Gastrocnemius medialis (tissue), 4 donors: Measurements from ENCODE around the gene NET1. TPM values are rescaled to one million over a fixed set of nuclear protein-coding genes. Genes with fewer than 3 reads are reported as not detected.
"Not testable (repeated sequence)": the region's sequence is repeated elsewhere in the genome, so short reads cannot be mapped to it uniquely, and the experiment has no call there.

Experiments used
- ATAC-seq, 2 donors: fragments of 150-250 bp; one replicate each; pipeline ENCODE4 v1.9.1; 2016
- DNase-seq, 2 donors: peaks; one replicate each; pipeline ENCODE4 v3.0.0-alpha.2; 2019
- H3K27ac ChIP-seq, 4 donors: fragments of 200-600 bp; sonication (generic); 1 replicate in 1 of 4; 2 replicates in 3 of 4; pipeline ENCODE4 v1.5.1; 2016 to 2018; ENCODE audit warnings: mild to moderate bottlenecking in 2 of 4, moderate library complexity in 1 of 4
- H3K27me3 ChIP-seq, 3 donors: fragments of 200-600 bp; sonication (generic) in 2 of 3; 1 replicate in 1 of 3; 2 replicates in 2 of 3; pipeline versions ENCODE4 v1.5.1 to v1.6.0; 2016 to 2019; ENCODE audit warnings: mild to moderate bottlenecking in 1 of 3, moderate library complexity in 1 of 3
- H3K36me3 ChIP-seq, 2 donors: fragments of 200-600 bp; sonication (generic) in 1 of 2; one replicate each; pipeline ENCODE4 v1.5.1; 2017 to 2018
- H3K4me1 ChIP-seq, 2 donors: fragments of 200-600 bp; sonication (generic) in 1 of 2; one replicate each; pipeline ENCODE4 v1.5.1; 2016 to 2017; ENCODE audit warnings: mild to moderate bottlenecking in 2 of 2
- H3K4me3 ChIP-seq, 4 donors: fragments of 200-600 bp; sonication (generic) in 3 of 4; 1 replicate in 1 of 4; 2 replicates in 3 of 4; pipeline ENCODE4 v1.5.1; 2016 to 2019; ENCODE audit warnings: mild to moderate bottlenecking in 2 of 4
- H3K9me3 ChIP-seq, 3 donors: fragments of 200-600 bp; sonication (generic) in 2 of 3; 1 replicate in 1 of 3; 2 replicates in 2 of 3; pipeline ENCODE4 v1.5.1; 2016 to 2019
- POLR2A ChIP-seq, 2 donors: fragments of 450-650 bp; IDR thresholded peaks; one replicate each; pipeline ENCODE4 v1.6.1; 2017; ENCODE audit warnings: antibody characterized with exemption in 2 of 2, mild to moderate bottlenecking in 2 of 2, moderate library complexity in 2 of 2
- in situ Hi-C, 4 donors: fragments of 200-750 bp; cut with MboI; loops; one replicate each; pipeline versions ENCODE4 v1.15.0 to v1.8.0; 2017; ENCODE audit warnings: low sequenced_read_pairs in 4 of 4
- intact Hi-C: fragments of 100-400 bp; cut with DNase I; formaldehyde crosslinking; loops from one replicate; pipeline ENCODE4 v1.15.1; 2023; ENCODE audit warnings: low total_unique reads
- total RNA-seq, 4 donors: library from RNA; depleted of rRNA; stranded (reverse); fragments of >200 nt; gene quantifications; one replicate each; pipeline versions ENCODE4 v1.1.0 to v1.2.3, GENCODE V29; 2016
- TF ChIP-seq, protein P1 (sequence below), 5 experiments: fragments of 450-650 bp in 3 of 5; fragments of 200-600 bp in 2 of 5; sonication (generic) in 2 of 5; IDR thresholded peaks in 4 of 5; conservative IDR thresholded peaks in 1 of 5; 1 replicate in 4 of 5; 2 replicates in 1 of 5; pipeline ENCODE4 v1.5.1; 2016 to 2019; ENCODE audit warnings: antibody characterized with exemption in 5 of 5, mild to moderate bottlenecking in 3 of 5, moderate library complexity in 3 of 5

NET1 gene
- total RNA-seq, 4 donors from 2014 or later, result 19.8 to 76.4 (median 36.3) TPM

DNA sequence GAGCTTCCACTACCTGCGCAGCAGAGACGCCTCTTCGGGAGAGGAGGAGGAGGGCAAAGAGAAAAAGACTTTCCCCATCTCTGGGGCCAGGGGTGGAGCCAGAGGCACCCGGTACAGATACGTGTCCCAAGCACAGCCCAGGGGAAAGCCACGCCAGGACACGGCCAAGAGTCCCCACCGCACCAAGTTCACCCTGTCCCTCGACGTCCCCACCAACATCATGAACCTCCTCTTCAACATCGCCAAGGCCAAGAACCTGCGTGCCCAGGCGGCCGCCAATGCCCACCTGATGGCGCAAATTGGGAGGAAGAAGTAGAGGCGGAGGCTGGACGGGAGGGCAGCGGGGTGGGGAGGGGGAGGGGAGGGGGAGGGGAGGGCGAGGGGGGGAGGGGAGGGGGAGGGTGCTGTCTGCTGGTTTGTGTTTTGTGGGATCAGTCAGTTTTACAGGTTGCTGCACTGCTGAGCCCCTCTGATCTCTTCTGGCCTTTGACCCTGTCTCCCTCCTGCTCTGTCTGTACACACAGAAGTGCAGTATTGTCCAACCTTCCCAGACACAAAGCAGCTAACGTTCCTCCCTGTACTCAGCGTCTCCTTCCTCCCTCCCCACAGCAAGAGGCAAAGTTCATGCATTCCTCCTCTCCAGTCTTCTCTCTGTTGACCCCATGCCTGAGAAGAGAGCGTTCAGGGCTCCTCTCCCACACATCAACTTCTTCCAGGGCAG, 38.3 kb upstream of the NET1 start:
- Histone ChIP-seq H3K27me3 (no peaks in the 10 kb centered on the region), H3K4me3 (no peak overlapping the region), H3K4me1 (no peaks in the 10 kb centered on the region), H3K9me3 (no peaks in the 10 kb centered on the region), H3K27ac (no peak overlapping the region), H3K36me3 (no peaks in the 10 kb centered on the region)
- in situ Hi-C loops (no loop called here), intact Hi-C loops (no loop called here)
- no peak for TF ChIP-seq POLR2A (IDR thresholded peaks at IDR 0.05)
- TF ChIP-seq, protein P1, sequence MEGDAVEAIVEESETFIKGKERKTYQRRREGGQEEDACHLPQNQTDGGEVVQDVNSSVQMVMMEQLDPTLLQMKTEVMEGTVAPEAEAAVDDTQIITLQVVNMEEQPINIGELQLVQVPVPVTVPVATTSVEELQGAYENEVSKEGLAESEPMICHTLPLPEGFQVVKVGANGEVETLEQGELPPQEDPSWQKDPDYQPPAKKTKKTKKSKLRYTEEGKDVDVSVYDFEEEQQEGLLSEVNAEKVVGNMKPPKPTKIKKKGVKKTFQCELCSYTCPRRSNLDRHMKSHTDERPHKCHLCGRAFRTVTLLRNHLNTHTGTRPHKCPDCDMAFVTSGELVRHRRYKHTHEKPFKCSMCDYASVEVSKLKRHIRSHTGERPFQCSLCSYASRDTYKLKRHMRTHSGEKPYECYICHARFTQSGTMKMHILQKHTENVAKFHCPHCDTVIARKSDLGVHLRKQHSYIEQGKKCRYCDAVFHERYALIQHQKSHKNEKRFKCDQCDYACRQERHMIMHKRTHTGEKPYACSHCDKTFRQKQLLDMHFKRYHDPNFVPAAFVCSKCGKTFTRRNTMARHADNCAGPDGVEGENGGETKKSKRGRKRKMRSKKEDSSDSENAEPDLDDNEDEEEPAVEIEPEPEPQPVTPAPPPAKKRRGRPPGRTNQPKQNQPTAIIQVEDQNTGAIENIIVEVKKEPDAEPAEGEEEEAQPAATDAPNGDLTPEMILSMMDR (IDR thresholded peaks at IDR 0.05 in 4 of 5, conservative IDR thresholded peaks at IDR 0.05 in 1 of 5), result no peak
- DNase-seq (no peak), ATAC-seq (no peak)

DNA sequence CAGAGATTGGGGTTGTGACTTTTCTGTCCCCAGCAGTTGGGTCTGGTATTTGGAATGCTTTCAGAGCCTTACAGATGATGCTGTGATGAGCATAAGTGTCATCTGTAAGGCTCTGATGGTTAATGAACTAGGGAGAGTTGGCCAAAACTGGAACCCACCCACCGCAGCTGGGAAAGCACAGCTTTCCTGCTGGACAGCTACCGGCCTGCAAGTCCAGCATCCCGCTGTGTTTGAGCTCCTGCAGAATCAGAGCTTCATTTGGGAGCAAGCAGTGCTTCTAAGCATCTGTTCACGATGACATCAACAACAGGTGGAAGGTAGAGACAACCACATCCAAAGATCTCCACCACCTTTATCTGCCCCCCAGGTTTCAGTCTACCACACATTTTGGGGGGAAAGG, 35.9 kb upstream of the NET1 start:
- ATAC-seq, result no peak
- TF ChIP-seq POLR2A (IDR thresholded peaks at IDR 0.05), result no peak
- TF ChIP-seq, protein P1 (IDR thresholded peaks at IDR 0.05 in 4 of 5, conservative IDR thresholded peaks at IDR 0.05 in 1 of 5), result no peak
- H3K27ac ChIP-seq, result no peak overlapping the region
- no peaks in the 10 kb centered on the region for H3K27me3 ChIP-seq
- H3K4me1 ChIP-seq, result no peaks in the 10 kb centered on the region
- H3K9me3 ChIP-seq, result no peaks in the 10 kb centered on the region
- in situ Hi-C loops (loop anchor here in 1 of 4 donors (25.0 kb wide), 1 partner anchor 539 kb away; the partner anchor contains the start of gene AKR1E2), intact Hi-C loops (no loop called here)
- H3K36me3 ChIP-seq, result no peaks in the 10 kb centered on the region
- H3K4me3 ChIP-seq, result no peak overlapping the region
- no peak for DNase-seq

GRCh38 chr10:5379202-5379601, 33.2 kb upstream of the NET1 start:
- H3K9me3 ChIP-seq, DNase-seq, H3K27me3 ChIP-seq, H3K36me3 ChIP-seq, ATAC-seq, H3K4me3 ChIP-seq, H3K4me1 ChIP-seq, intact Hi-C loops, H3K27ac ChIP-seq: not testable (repeated sequence)
- in situ Hi-C loops, result loop anchor here in 1 of 4 donors (25.0 kb wide), 1 partner anchor 542 kb away; the partner anchor contains the start of gene AKR1E2

GRCh38 chr10:5380395-5380794, 32.0 kb upstream of the NET1 start:
- H3K4me1 ChIP-seq, H3K4me3 ChIP-seq, H3K27ac ChIP-seq, H3K9me3 ChIP-seq, intact Hi-C loops, DNase-seq, ATAC-seq, H3K36me3 ChIP-seq, H3K27me3 ChIP-seq: not testable (repeated sequence)
- in situ Hi-C loops, result loop anchor here (10.0 to 25.0 kb wide), 2 partner anchors 536 to 543 kb away; partner anchors contain the start of gene AKR1E2 (in 1 of the 4)

DNA sequence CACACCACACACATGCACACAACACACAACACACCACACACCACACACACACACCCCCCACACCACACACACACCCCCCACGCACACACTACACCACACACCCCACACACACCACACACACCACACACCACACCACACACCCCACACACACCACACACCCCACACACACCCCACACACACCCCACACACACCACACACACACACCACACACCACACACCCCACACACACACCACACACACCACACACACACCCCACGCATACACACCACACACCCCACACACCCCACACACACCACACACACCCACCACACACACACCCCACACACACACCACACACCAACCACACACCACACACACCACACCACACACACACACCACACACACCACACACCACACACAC, 31.2 kb upstream of the NET1 start:
- Histone ChIP-seq H3K9me3 (no peaks in the 10 kb centered on the region), H3K27me3 (no peaks in the 10 kb centered on the region), H3K4me1 (no peaks in the 10 kb centered on the region), H3K27ac (no peak overlapping the region), H3K4me3 (no peak overlapping the region), H3K36me3 (no peaks in the 10 kb centered on the region)
- intact Hi-C loops, result no loop called here
- ATAC-seq (no peak), DNase-seq (no peak)
- TF ChIP-seq, protein P1 (IDR thresholded peaks at IDR 0.05 in 4 of 5, conservative IDR thresholded peaks at IDR 0.05 in 1 of 5), result no peak
- TF ChIP-seq POLR2A (IDR thresholded peaks at IDR 0.05), result no peak
- in situ Hi-C loops, result loop anchor here (10.0 to 25.0 kb wide), 2 partner anchors 536 to 544 kb away; partner anchors contain the start of gene AKR1E2 (in 1 of the 4)
